Stimulated activated CD8-positive, alpha-beta memory T cell treated with anti-CD3 and anti-CD28 coated beads, Interleukin-7, amount 100 ng/mL, for 4 hours (primary cell): Measurements from ENCODE around the gene SMARCA5.

ENCODE experiments used
- DNase-seq, 2 donors: peaks; one replicate each; pipeline ENCODE4 v3.0.0-alpha.2; 2020; ENCODE audit warnings: low read depth in 2 of 2

Gene SMARCA5

DNA sequence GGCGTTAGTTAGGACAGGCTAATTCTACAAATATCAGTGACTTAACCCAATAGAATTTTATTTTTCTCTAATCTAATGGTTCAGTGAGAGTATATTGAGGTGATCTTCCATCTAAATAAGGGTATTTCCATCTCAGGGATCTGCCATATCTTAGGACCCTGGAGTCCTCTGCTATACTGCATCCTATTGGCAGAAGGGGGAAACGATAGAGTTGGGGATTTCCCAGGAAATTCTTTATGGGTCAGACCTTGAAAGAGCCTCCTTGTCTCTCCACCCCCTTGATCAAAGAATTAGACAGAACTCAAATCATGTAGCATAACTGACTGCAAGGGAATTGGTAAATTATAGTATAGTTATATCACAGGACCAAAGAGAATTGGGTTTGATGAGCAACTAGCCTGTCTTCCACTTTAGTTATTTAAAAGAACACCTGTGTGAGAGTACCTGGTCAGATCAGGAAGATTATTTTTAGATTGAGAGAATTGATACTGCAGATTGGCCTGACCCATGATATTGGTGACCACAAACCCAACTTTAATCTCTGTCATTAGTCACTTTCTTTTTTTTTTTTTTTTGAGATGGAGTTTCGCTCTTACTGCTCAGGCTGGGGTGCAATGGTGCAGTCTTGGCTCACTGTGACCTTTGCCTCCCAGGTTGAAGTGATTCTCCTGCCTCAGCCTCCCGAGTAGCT is 25.6 kb downstream of the SMARCA5 start:
- no peak for DNase-seq

DNA sequence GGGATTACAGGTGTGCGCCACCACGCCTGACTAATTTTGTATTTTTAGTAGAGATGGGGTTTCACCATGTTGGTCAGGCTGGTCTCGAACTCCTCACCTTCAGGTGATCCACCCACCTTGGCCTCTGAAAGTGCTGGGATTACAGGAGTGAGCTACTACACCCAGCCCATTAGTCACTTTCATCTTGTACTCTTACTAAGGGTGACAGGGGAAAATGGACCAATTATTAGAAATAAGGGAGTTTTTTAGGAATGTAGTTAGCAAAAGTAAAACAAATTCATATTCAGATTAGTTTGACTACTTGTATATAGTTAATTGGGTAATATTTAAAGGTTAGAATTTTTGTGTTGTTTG is 26.1 kb downstream of the SMARCA5 start:
- no peak for DNase-seq

DNA sequence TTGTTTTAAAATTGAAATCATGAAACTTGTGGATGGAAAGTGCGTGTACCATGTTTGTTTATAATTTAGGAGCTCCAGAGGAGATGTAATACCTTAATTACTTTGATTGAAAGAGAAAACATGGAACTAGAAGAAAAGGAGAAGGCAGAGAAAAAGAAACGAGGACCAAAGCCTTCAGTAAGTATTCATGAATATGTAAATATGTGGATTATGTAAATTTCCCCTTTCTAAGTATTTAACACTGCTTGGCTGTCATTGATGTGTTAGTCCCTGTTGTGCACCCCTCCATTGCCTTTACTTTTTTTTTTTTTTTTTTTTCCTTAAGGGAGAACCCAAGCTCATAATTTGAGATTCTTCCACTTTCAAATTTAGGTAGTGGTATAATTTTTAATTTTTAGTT is 36.4 kb downstream of the SMARCA5 start:
- DNase-seq = no peak

DNA sequence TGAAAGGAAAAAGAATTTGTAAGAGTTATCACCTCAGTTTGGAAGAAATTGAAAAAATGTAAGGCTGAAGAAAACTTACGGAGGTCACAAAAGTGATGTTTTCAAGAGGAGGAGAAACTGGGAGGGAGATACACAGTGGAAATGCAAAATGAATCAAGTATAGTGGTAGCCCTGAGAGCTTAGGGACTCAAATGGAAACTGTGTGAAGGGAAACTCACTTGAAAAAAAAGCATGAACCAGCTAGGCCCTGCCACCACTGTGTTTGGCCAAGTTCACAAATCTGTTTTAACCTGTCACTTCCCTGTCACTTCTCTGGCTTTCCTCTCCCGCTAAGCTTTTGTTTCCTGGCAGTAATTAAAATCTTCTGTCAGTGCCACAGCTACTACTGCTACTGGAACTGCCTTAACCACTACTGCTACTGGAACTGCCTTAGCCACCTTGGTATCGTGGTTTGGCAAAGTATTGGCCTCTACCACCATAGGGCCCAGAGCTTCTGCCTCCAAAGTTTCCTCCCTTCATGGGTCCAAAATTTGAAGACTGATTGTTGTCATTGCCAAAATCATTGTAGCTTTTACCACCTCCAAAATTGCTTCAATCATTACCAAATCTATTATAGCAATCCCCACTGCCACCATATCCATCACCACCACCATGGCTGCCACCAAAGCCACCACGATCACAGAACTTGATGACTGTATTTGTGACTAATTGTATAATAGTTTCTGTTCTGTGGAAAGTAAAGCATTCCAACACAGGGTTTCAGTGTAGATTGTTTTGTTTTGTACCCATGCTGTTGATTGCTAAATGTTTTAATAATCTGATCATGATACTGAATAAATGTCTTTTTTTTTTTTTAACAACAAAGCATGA is 41.5 kb downstream of the SMARCA5 start:
- DNase-seq = no peak

DNA sequence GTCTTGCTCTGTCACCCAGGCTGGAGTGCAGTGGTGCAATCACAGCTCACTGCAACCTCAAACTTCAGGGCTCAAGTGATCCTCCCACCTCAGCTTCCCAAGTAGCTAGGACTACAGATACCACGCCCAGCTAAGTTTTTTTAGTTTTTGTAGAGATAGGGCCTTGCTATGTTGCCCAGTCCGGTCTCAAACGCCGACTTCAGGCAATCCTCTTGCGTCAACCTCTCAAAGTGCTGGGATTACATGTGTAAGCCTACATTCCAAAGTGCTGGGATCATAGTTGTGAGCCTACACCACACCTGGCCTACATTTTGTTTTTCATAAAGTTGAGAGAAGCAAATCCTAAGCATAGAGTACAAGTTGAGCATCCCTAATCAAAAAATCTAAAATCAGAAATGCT is 42.2 kb downstream of the SMARCA5 start:
- DNase-seq = no peak

DNA sequence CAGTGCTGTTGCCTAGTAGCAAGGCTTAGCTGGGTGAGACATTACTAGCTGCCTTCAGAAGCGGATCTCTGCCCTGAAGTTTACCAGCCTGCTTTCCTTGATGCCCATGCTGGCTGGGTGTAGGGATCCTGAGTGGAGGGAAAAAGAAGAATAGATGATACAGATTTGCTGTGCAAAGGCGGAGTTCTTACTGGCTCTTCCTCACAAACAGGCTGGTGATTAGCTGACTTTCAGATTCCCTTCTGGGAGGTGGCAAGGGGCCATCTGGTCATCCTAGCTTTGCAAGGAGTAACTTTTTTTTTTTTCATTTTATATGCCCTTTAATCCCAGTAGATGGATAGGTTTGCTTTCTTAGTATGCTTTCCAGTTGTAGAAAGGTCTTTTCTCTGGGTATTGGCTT is 44.8 kb downstream of the SMARCA5 start:
- DNase-seq = no peak

DNA sequence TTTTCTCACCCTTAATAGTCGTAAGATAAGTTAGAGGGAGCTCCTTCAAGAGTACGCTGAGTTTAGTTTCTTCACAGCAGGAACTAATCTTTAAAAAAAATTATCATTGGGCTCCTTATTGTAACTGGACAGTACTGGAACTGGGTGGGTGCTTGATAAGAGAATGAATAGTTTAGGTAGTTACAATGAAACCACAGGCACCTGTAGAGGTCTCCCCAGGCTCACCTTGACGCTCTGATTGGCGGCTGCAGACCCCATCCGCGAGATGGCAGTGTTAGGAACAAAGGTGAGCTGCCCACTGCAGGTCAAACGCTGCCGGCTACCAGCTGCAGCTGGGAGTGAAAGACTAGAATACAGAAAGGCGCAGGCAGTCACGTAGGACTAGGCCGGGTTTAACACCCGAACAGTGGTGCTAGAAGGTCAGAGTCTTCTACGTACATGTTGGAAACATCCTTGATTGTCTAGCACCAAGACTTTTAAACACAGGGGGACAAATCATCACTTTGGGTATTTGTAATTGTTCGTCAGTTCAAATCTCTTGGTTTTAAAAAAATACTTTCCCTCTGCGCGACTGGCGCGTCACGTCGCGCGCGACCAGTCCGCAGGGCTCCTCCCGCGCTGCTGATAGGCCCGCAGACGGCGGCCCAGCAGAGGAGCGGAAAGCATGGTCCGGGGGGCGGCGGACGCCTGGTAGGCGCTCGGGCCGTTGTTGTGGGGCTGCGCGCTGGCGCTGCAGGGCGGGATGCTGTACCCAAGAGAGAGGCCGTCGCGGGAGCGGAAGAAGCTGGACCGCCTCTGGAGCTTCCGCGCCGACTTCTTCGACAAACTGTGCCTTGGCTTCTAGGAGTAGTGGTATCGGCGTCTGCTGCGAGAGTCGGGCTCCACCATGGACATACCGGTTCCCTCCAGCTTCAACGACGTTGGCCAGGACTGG is 45.6 kb downstream of the SMARCA5 start:
- DNase-seq = peak; percentile 56 to 64

DNA sequence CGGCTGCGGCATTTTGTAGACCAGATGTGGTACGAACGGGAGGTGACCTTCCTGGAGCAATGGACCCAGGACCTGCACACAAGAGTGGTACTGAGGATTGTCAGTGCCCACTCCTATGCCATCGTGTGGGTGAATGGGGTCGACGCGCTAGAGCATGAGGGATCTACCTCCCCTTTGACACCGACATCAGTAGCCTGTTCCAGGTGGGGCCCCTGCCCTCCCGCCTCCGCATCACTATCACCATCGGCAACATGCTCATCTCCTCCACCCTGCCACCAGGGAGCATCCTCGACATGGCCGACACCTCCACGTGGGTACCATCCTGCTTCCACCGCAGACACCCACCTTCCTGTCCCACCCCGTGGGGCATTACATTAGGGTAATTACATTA is 46.2 kb downstream of the SMARCA5 start:
- peak; percentile 13 to 33 for DNase-seq

DNA sequence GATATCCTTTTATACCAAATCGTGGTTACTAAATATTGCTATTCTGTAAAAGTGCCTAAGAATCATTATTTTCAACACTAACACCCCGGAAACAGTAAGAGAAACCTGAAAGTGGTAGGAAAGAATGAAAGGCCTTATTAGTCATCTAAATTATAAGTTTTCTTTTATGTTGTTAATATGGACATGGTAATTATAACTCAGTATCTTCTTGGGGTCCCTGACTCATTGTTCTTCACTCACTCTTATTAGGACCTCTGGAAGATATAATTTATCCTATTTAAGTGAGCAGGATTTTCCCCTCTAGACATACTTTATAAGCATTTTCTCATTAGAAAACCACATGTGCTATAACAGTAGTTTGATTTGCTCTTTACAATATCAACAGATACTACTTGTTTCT is 51.0 kb downstream of the SMARCA5 start:
- DNase-seq = no peak

DNA sequence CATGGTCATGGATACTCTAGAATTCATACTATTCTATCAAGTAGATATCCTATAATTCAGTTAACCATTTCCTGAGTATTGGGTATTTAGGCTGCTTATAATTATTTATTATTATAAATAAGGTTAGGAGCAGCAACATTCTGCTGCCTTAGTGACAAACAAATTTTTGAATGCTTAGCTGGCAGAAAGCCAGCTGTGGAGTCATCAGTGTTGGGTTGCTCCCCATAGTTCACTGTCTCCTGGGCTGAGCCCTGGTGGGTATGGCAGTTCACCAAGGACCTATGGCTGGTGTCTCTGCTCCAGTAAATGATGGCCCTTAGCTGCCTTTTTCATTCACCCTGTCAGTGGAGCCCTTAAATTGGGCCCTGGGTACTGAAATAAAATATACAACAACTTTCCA is 61.8 kb downstream of the SMARCA5 start:
- DNase-seq = no peak

DNA sequence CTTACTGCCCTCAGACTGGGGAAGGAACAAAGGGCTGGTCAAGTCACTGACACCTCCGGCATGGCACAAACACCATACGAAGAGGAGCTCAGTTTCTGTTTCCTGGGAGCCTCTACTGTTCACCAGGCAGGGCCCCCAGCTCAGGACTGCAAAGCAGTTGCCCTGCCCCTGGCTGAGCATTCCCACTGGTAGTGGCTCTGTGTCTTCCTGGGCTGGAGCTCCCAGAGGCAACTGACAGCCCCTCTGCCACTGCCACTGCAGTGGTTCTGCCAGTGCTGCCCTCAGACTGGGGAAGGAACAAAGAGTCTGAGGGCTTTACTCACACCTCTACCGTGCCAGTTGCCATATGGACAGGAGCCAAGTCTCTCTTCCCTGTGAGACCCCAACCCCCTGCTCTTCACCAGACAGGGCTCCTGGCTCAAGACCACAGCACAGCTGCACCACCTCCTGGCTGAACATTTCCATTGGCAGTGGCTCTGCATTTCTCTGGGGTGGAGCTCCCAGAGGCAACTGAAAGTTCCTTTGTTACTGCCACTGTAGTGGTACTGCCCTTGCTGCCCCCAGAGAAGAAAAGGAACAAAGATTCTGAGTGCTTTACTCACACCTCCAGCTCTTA is 67.9 kb downstream of the SMARCA5 start:
- DNase-seq = no peak

DNA sequence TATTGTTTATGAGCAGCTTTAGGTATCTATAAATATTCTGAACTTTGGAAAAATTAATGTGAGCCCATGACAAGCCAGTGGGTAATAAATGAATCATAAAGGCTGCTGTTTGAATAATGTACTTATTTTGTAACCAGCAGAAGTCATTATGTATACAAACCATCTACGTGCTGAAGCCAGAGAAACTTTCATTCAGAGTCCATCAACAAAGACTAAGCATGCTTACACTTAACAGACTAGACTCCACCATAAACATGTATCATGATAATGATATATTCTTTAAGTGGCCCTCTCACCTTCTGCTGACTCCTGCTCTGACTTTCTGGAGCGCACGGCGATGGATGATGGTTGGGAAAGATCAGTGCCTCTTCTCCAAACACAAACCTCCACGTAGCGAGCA is 72.0 kb downstream of the SMARCA5 start:
- DNase-seq = no peak

DNA sequence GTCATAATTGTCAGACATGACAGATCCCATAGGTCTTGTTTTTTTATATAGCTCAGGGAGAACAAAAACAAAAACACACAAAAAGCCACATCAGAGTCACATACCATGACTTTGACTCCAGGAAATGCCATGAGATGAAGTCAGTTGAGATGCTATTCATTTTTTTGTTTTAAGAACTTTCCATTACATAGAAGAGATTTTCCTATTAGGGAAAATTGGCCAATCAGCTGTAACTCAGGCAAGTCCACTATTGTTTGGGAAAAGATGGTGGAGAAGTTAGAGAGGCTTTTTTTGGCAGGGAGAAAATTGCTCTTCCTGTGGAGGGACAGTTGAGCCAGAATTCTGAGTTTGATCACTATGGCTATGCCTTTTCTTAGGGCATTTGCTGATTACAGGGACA is 72.6 kb downstream of the SMARCA5 start:
- no peak for DNase-seq

DNA sequence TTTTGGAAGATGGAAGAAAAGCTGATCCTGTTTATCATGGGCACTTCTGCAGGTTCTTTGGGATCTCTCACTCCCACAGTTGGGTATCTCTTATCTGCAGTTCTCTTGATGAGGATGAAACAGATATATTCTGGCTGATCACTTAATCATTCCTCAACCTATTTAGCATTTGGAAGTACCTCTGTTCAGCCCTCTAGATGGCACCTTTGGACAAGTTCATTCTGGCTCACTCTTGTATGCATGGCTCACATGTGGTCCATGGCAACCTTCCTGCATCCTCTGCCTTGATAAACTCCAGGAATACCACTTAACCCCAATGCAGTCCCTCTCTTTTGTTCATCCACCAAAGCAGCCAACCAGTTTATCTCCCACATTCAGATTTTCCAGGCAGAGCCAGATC is 74.2 kb downstream of the SMARCA5 start:
- no peak for DNase-seq

DNA sequence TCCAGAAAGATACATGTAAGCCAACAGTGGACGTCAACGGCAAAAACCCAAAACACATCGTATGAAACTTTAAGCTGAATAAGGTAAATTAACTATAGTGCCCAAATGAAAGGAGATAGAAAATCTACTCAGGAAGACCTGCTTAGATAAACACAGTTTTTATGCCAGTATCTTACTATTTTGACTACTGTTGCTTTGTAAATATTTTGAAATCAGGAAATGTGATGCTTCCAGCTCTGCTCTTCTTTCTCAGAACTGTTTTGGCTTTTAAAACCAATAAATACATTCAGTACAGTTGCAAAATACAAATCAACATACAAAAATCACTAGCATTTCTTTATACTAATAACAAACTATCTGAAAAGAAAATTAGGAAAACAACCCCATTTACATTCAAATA is 83.8 kb downstream of the SMARCA5 start:
- no peak for DNase-seq

DNA sequence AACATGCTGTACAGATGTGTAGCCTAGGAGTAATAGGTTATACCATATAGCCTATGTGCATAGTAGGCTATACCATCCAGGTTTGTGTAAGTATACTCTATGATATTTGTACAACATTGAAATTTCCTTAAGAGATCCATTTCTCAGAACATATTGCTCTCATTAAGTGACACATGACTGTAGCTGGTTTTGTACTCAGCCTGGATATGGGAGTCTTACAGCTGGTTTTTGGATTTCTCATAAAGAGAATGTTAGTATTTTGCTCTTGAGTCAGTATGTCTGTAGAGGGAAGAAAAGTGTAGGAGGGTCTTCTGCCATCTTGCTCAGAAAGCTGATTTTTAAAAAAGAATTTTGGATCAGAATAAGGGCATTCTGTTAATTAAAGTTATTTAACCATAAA is 85.3 kb downstream of the SMARCA5 start:
- no peak for DNase-seq

DNA sequence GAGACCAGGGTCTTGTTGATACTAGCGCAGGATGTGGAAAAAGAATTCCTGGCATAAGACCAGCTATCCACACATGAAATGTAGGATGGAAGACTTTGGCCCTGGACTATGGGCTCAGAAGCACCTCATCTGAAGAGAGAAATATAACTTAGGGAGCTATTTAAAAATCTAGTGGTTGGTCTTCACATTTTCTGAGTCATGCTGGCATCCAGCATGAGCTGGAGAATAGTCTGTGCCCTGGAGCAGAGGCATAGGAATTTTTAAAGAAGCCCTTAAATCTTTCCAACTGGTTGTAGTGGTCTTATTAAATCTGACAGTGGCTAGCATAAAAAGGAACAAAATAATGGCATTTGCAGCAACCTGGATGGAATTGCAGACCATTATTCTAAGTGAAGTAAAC is 86.3 kb downstream of the SMARCA5 start:
- DNase-seq = no peak

DNA sequence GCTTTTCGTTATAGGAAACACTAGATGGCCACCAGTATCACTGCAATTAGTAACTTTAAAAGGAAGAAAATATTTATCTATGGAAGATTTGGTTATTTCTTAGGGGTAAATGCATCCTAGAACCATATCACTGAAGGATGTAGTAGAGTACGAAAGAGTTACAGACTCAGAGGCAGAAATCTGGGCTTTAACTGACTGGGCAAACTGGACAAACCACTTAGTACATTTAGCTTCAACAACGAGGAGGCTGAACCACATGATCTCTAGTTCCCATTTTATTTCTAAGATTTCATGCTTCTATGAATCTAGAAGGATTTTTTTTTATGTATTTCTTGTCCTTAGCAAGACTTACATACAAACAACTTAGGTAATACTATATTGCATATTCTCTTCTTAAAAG is 93.0 kb downstream of the SMARCA5 start:
- no peak for DNase-seq
